Mesodermal cell (in vitro differentiated cells): Measurements from ENCODE around the gene AAK1.
A peak's percentile ranks its signal among the peaks of the same experiment; 100 is the strongest.
"Not testable (repeated sequence)": the region's sequence is repeated elsewhere in the genome, so short reads cannot be mapped to it uniquely, and the experiment has no call there.

Source experiments
- H3K27ac ChIP-seq: 2 replicates; pipeline ENCODE4 v1.7.0; 2013; ENCODE audit warnings: mild to moderate bottlenecking, low read depth, low read length, moderate library complexity; ENCODE audit not compliant: severe bottlenecking
- H3K36me3 ChIP-seq: 2 replicates; pipeline ENCODE4 v1.7.1; 2013; ENCODE audit warnings: mild to moderate bottlenecking, low read length, moderate library complexity; ENCODE audit not compliant: control insufficient read depth, insufficient read depth
- H3K4me1 ChIP-seq: one replicate; pipeline ENCODE4 v1.7.1; 2013; ENCODE audit warnings: mild to moderate bottlenecking, low read length; ENCODE audit not compliant: insufficient read depth, control insufficient read depth, poor library complexity, severe bottlenecking
- H3K4me3 ChIP-seq: 2 replicates; pipeline ENCODE4 v1.7.0; 2013; ENCODE audit warnings: low read length, control low read depth, mild to moderate bottlenecking; ENCODE audit not compliant: insufficient read depth, poor library complexity, severe bottlenecking; ENCODE audit errors: extremely low read depth
- H3K9me3 ChIP-seq: 2 replicates; pipeline ENCODE4 v1.7.1; 2013; ENCODE audit warnings: mild to moderate bottlenecking, low read length, moderate library complexity; ENCODE audit not compliant: control insufficient read depth
- WGBS, 2 experiments: methylation state at CpG; one replicate each; pipeline ENCODE4 v1.1.5; 2013; ENCODE audit warnings: missing lambda C conversion rate in 2 of 2; ENCODE audit not compliant: insufficient coverage in 2 of 2; 5-methylcytosine and 5-hydroxymethylcytosine counted together

AAK1 gene

GRCh38 chr2:69438580-69438979 is 205.0 kb downstream of the AAK1 start:
- 96% methylated on average over 4 of the region's 6 CpGs; no CpG with 5 or more reads in 1 of the 2 experiments for whole genome bisulfite sequencing, 2 experiments

GRCh38 chr2:69437751-69438154 is 205.8 kb downstream of the AAK1 start:
- WGBS, 2 experiments: 84 to 88% methylated on average over 7 of the region's 7 CpGs

More at GRCh38 chr2:69438580-69438979, 205.0 kb downstream of the AAK1 start:
- Histone ChIP-seq H3K36me3 (no peaks in the 10 kb centered on the region), H3K27ac (no peak overlapping the region), H3K4me1 (peaks cover 4% of the 10 kb centered on the region), H3K9me3 (no peaks in the 10 kb centered on the region), H3K4me3 (no peak overlapping the region)

DNA sequence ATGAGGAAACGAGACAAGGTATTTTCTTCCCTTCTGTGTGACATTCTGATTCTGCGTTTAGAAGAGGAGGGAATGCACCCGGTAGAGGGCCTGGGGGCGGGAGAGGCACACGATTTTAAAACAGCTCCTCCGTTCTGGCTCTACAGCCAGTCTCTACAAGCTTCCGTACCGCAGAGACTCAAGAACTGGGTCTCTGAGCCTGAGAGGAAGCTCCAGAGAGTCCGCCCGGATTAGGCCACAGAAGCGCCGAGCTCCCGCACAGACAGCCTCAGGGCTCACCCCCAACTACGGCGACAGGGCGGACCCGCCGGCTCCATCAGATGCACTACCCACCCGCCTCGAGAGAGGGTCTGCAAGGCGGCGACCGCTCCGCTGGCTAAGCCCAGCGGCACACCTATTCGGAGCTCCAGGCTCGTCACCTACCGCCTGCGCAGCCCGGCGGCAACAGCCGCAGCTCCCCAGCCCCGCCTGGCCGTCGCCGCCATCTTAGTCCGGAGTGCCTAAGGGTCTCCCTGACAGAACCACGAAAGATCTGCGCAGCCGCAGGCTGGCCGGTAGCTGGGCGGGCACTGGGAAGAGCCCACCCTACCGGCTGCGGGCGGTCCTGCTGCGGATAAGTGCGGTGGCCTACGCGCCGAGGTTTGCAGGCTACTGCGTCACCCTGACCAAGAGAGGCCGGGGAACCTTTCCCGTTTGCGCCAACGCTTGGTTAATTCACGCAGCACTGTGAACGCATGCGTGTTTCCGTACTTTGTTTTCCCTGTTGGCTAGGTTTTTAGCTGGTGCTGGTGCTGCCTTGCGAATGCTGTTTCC is 206.4 kb downstream of the AAK1 start, which contains the start of gene NFU1:
Gene NFU1, minus strand, starts transcription at position 498 of the 813 bp plus-strand sequence. Its CDS starts 13 bp downstream, at position 485.
- Histone ChIP-seq H3K4me1 (peaks cover 4% of the 10 kb centered on the region), H3K9me3 (no peaks in the 10 kb centered on the region), H3K27ac (peak within 1 kb of the TSS; percentile 91), H3K4me3 (peak within 1 kb of the TSS; percentile 65), H3K36me3 (peaks cover under 1% of the 10 kb centered on the region)
- WGBS, 2 experiments: 3 to 5% methylated on average over 43 to 54 of the region's 60 CpGs

More at GRCh38 chr2:69437751-69438154, 205.8 kb downstream of the AAK1 start:
- Histone ChIP-seq H3K4me1 (peaks cover 4% of the 10 kb centered on the region), H3K9me3 (no peaks in the 10 kb centered on the region), H3K4me3 (peak overlapping the region; percentile 65), H3K27ac (peak overlapping the region; percentile 91), H3K36me3 (no peaks in the 10 kb centered on the region)

DNA sequence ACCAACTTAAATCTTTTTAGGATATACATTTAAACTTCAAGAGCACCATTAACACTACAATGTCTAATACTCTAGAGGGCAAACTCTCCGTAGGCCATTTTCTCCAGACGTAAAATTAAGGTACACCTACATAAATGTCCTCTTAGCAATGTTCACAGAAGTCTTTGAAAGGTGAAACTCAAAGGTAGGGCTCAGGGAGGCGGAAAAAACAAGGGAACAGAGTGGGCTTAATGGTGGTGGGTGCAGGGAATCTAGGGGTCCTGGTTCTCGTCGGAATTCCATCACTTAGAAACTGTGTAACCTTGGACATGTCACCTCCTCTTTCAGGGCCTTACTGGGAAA is 207.0 kb downstream of the AAK1 start:
- 0 to 25% methylated on average over 2 of the region's 5 CpGs for WGBS, 2 experiments
- H3K4me1 ChIP-seq: peaks cover 4% of the 10 kb centered on the region
- peak overlapping the region; percentile 65 for H3K4me3 ChIP-seq
- H3K27ac ChIP-seq: peak overlapping the region; percentile 91
- H3K36me3 ChIP-seq: peaks cover 3% of the 10 kb centered on the region
- no peaks in the 10 kb centered on the region for H3K9me3 ChIP-seq

GRCh38 chr2:69434753-69435152 is 208.8 kb downstream of the AAK1 start:
- H3K27ac ChIP-seq: no peak overlapping the region
- H3K4me3 ChIP-seq: no peak overlapping the region
- peaks cover 18% of the 10 kb centered on the region for H3K36me3 ChIP-seq
- 84% methylated on average over 3 to 4 of the region's 5 CpGs for WGBS, 2 experiments
- H3K4me1 ChIP-seq: peaks cover 4% of the 10 kb centered on the region
- no peaks in the 10 kb centered on the region for H3K9me3 ChIP-seq

DNA sequence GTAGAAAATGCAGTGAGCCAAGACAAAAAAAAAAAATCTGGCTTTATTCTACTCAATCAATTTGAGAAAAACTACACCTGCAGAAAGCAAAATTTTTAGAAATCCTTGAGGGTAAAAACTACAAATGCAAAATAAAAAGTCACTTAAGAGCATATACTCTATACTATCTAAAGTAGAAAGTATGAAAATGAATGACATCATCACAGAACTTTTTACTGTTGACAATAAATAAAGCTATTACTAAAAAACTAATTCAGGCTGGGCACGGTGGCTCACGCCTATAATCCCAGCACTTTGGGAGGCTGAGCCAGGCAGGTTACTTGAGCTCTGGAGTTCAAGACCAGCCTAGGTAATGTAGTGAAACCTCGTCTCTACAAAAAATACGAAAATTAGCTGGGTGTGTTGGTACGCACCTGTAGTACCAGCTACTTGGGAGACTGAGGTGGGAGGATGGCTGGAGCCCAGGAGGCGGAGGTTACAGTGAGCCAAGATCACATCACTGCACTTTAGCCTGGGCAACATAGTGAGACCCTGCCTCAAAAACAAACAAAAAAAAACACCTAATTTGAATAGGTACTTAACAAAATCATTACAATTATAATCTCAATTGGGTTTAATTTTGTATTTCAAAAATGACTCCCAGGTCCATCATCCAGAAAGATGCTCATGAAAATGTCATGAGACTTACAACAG is 213.9 kb downstream of the AAK1 start:
- WGBS, 2 experiments: 96 to 100% methylated on average over 1 to 5 of the region's 6 CpGs
- Histone ChIP-seq H3K36me3 (peaks cover 43% of the 10 kb centered on the region), H3K4me3 (no peak overlapping the region), H3K4me1 (no peaks in the 10 kb centered on the region), H3K27ac (no peak overlapping the region), H3K9me3 (no peaks in the 10 kb centered on the region)

DNA sequence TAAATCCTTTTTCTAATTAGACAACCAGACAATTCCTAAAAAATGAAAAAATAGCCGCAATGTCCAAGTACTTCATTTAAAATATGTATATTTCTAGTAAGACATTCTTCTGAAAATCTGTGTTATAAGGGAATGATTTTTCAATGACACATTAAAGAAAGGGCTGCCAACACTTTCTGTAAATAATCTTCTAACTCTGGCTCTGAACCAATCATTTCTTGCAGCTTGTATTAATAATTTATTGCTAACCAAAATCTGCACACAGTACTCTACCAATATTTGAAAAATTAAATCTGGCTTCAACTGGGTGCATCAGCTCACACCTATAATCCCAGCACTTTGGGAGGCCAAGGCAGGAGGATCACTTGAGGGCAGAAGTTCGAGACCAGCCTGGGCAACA is 214.6 kb downstream of the AAK1 start:
- Histone ChIP-seq H3K4me1 (no peaks in the 10 kb centered on the region), H3K4me3 (no peak overlapping the region), H3K27ac (no peak overlapping the region), H3K36me3 (peaks cover 45% of the 10 kb centered on the region), H3K9me3 (no peaks in the 10 kb centered on the region)
- no CpG with 5 or more reads among the region's 2 CpGs for WGBS, 2 experiments

DNA sequence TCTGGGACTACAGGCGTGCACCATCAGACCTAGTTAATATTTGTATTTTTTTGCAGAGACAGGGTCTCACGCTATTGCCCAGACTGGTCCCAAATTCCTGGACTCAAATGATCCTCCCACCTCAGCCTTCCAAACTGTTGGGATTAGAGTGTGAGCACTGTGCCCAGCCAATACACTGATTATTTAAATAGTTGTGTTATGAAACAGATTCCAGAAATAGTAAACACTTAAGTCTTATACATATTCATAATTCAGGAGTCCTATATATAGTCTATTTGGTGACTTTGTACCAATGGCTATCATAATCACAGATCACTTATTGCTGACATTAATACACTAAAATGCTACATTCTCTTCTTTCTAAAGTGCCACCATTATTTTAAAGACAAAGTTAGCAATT is 219.1 kb downstream of the AAK1 start:
- no peak overlapping the region for H3K27ac ChIP-seq
- no peaks in the 10 kb centered on the region for H3K4me1 ChIP-seq
- H3K9me3 ChIP-seq: no peaks in the 10 kb centered on the region
- no peak overlapping the region for H3K4me3 ChIP-seq
- peaks cover 47% of the 10 kb centered on the region for H3K36me3 ChIP-seq
- WGBS, 2 experiments: 100% methylated on average over 2 of the region's 2 CpGs; no CpG with 5 or more reads in 1 of the 2 experiments

- H3K4me1 ChIP-seq: no peaks in the 10 kb centered on the region
- peaks cover 49% of the 10 kb centered on the region for H3K36me3 ChIP-seq
- H3K4me3 ChIP-seq: no peak overlapping the region
- no peak overlapping the region for H3K27ac ChIP-seq
- no peaks in the 10 kb centered on the region for H3K9me3 ChIP-seq
Observed at GRCh38 chr2:69422198-69422597, 221.3 kb downstream of the AAK1 start.

- H3K9me3 ChIP-seq, H3K4me3 ChIP-seq, H3K27ac ChIP-seq, H3K4me1 ChIP-seq: not testable (repeated sequence)
- 90 to 100% methylated on average over 2 of the region's 7 CpGs for whole genome bisulfite sequencing, 2 experiments
- H3K36me3 ChIP-seq: peaks cover 58% of the 10 kb centered on the region
Observed at GRCh38 chr2:69419111-69419510, 224.4 kb downstream of the AAK1 start.

GRCh38 chr2:69416147-69416546 is 227.4 kb downstream of the AAK1 start:
- WGBS, 2 experiments: no CpG with 5 or more reads among the region's 1 CpG
- Histone ChIP-seq H3K36me3 (peaks cover 59% of the 10 kb centered on the region), H3K4me1 (no peaks in the 10 kb centered on the region), H3K27ac (no peak overlapping the region), H3K4me3 (no peak overlapping the region), H3K9me3 (no peaks in the 10 kb centered on the region)
